H54 (cell line): ENCODE data around the gene HOXA10.
A peak's percentile ranks its signal among the peaks of the same experiment; 100 is the strongest.

ENCODE experiments used
- DNase-seq: peaks from one replicate; pipeline ENCODE4 v3.0.0; 2011; ENCODE audit warnings: low spot score, mixed read lengths; ENCODE audit not compliant: insufficient read length
- FAIRE-seq: peaks from 3 replicates; lab custom pipeline; 2011; peaks lifted over from hg19 to GRCh38; lab: Jason Lieb, UNC
- POLR2A ChIP-seq: IDR thresholded peaks from 2 replicates; pipeline ENCODE4 v1.6.1; 2011; ENCODE audit warnings: low read depth, mild to moderate bottlenecking, low read length

Gene HOXA10

DNA sequence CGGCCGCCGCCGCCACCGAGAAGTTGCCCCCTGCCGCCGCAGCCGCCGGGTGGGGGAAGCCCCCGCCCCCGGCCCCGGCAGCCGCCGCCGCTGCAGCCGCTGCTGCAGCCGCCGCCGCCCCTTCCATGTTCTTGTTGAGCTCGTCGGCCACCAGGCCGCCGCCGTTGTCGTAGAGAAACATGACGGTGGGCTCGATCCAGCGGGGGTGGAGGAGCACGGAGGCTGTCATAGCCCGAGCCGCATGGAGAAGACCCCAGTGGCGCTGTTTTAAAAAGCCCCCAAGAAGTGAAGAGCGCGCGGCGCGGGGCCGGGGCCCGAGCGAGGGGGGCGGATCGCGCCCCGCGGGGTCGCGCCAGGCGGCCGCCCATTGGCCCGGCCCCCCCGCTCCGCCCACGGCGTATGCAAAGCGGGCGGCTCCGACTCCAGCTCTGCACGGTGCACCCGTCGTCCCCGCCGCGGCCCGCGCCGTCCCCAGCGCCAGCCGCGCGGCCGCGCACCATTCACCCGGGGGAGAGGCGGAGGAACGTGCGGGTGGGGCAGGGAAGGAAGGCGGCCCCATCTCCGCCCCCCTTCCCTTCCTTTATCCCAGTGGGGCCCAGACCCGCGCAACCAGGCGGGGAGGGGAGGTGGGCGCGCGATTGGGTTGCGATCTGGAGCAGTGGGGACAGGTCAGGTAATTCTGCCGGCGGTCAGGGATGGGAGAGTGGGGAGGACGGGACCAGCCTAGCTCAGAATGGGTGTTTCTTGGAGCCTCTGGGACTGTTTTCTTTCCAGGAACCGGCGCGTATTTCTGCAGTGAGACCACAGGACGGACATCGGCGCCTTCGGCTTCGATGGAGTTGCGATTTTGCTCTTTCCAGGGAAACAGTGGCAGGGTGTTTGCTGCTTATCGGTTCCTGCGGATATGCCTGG lies 26.0 kb upstream of the HOXA10 start, which contains the start of gene HOXA13:
HOXA13 (minus strand) TSS at position 243 of the 912 bp plus-strand sequence; CDS start at position 229, 14 bp downstream.
- peak; percentile 42 for TF ChIP-seq POLR2A
- DNase-seq (no peak), FAIRE-seq (no peak)

- FAIRE-seq (no peak), DNase-seq (no peak)
- TF ChIP-seq POLR2A = no peak
These were observed 25.0 kb upstream of the HOXA10 start for GRCh38 chr7:27198871-27199801.

GRCh38 chr7:27198138-27198841 lies 24.2 kb upstream of the HOXA10 start:
- no peak for FAIRE-seq
- no peak for TF ChIP-seq POLR2A
- no peak for DNase-seq

DNA sequence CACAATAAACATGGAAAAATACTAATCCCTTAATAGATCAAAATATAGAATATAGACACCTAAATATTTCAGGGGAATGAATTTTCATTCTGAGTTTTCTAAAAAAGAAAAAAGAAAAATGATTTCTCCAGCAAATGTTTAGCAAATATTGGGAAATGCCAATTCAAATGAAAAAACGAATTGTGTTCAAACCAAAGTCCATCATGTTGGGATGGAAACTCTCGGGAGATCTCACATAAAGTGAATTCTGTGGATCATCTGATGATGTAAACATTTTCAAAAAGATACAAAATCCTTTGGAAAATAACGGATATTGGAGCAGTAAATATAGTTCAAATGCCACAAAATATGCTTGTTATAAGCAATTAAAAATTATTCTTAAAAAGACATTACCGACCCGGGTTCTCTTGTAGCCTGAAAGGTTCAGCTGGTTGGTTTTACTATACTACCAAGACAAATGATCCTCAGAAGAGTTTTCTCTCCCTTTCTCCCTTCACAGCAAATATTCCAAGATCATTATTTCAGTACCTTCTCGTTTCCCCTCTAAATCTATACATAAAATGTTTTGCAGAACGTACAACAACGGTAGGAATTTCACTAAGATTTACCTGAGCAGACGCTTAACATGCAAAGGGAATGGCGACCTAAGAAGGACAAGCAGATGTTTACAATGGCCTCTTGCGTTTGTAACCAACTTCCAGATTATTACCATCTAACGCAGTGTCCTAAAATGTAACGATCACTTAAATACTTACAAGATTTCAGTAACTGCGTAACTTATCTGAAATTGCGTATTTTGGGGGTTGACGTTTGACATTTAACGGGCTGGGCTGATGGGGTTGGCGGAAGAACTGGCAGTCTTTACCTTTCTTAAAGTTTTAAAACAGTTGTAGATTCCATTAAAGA lies 23.3 kb upstream of the HOXA10 start:
- no peak for FAIRE-seq
- TF ChIP-seq POLR2A = no peak
- DNase-seq = no peak

DNA sequence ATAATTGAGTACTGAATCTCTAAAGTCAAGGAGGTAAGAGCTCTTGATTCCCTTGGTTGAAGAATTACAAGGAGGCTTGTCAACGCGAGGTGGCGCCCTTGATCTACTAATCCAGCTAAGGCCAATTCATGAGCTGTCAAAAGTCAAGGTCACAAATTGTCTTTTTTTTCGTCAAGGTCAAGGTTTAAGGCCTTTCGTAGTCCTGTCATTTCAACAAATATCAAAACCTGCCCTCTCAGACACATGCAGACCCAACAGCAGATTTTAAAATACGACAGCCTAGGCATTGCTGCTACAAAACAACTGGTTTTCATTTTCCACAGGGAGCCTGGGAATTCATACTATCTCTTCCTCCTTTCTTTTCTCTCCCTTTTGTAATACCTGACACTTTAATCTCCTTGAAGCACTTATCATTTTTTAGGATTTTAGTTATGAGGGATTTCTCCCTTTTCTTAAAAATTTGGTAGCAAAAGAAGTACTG lies 22.2 kb upstream of the HOXA10 start:
- FAIRE-seq (peak; percentile 75), DNase-seq (peak; percentile 95)
- no peak for TF ChIP-seq POLR2A

GRCh38 chr7:27194686-27195379 lies 20.7 kb upstream of the HOXA10 start:
- no peak for DNase-seq
- TF ChIP-seq POLR2A = no peak
- FAIRE-seq = no peak

DNA sequence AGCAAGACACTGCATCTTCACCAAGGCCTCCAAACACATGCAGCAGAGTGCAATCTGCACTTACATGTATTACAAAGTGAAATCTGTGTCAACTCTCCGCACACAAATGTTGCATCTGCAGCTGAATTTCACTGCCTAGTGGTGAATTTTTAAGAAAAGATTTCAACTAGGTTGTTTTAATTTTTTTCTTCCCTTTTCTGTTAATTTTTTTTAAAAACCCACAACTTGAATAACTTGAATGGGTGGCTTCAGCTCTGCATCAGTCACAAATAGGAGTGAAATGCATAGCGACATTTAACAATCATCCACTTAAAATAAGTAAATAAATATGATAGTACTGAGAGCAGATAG lies 19.9 kb upstream of the HOXA10 start:
- no peak for DNase-seq
- FAIRE-seq = no peak
- no peak for TF ChIP-seq POLR2A

- no peak for FAIRE-seq
- TF ChIP-seq POLR2A = no peak
- DNase-seq = no peak
These were observed 19.3 kb upstream of the HOXA10 start for GRCh38 chr7:27193335-27194001.

DNA sequence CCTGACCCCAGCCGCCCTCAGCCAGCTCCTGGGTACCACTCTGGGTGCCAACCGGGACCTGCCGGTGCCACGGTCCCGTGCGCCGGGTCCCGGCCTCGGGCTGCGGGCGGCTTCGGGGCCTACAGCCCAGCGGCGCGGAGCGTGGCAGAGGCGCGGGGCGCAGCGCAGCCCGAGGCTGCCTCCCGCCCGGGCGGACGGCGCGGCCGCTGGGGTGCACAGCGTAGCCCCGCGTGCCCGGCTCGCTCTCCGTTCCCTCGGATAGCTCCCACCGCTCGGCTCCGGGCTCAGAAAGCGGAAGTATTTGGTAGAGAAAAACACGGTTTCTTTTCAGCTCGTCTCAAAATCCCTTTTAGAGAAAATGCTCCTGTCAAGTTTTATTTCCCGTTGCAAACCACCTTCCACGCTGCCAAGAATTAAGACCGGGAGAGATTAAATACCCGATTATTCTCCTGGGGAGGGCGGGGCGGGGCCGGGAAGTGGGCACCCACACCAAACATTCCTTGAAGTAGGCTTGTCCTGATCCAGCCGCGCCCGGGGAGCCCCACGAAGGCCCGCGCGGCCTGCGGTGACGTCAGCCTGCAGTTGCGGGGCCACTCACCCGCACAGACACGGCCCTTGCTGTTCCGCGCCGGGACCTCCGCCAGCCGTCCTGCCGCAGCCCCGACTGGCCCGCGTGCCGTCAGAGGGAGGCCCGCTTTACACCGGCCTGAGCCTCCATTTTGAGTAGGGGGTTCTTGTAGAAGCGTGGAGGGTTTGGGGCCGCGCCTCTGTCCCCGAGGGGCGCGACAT lies 18.6 kb upstream of the HOXA10 start:
- DNase-seq (no peak), FAIRE-seq (no peak)
- no peak for TF ChIP-seq POLR2A

GRCh38 chr7:27191833-27192545 lies 17.9 kb upstream of the HOXA10 start:
- TF ChIP-seq POLR2A = no peak
- DNase-seq (no peak), FAIRE-seq (no peak)
